SK-N-SH treated with all-trans-retinoic acid at 6 μM for 48 hours (cell line): Measurements from ENCODE around the gene SPRED3.

ENCODE experiments used
- ATAC-seq: fragments of 200-7000 bp; cut with Tn5 transposase; 3 replicates; pipeline ENCODE4 v1.9.1; 2020; ENCODE audit warnings: mild to moderate bottlenecking, moderate library complexity
- ARNTL ChIP-seq: fragments of 450-650 bp; formaldehyde crosslinking; IDR thresholded peaks from 2 replicates; pipeline ENCODE4 v1.5.0; 2020; ENCODE audit warnings: low read depth, mild to moderate bottlenecking, moderate library complexity, borderline replicate concordance
- BACH2 ChIP-seq: fragments of 250-450 bp; sonication (Bioruptor Pico); IDR thresholded peaks from 2 replicates; pipeline ENCODE4 v1.9.0; 2021; ENCODE audit warnings: mild to moderate bottlenecking, borderline replicate concordance
- CREB5 ChIP-seq: fragments of 250-450 bp; sonication (Bioruptor Pico); IDR thresholded peaks from 2 replicates; pipeline ENCODE4 v1.5.1; 2020; ENCODE audit warnings: low read depth, mild to moderate bottlenecking, moderate library complexity
- CSDC2 ChIP-seq: fragments of 250-450 bp; sonication (Bioruptor Pico); IDR thresholded peaks from 2 replicates; pipeline ENCODE4 v1.5.0; 2020; ENCODE audit warnings: mild to moderate bottlenecking, moderate library complexity
- ESRRG ChIP-seq: fragments of 250-450 bp; sonication (Bioruptor Pico); IDR thresholded peaks from 2 replicates; pipeline ENCODE4 v1.6.1; 2021; ENCODE audit warnings: mild to moderate bottlenecking
- ISL1 ChIP-seq: fragments of 250-450 bp; sonication (Bioruptor Pico); IDR thresholded peaks from 2 replicates; pipeline ENCODE4 v2.1.2; 2022; ENCODE audit warnings: mild to moderate bottlenecking, moderate library complexity
- OSR1 ChIP-seq: fragments of 250-450 bp; sonication (Bioruptor Pico); IDR thresholded peaks from 2 replicates; pipeline ENCODE4 v1.8.0; 2022; ENCODE audit warnings: moderate library complexity, mild to moderate bottlenecking, inconsistent platforms
- PATZ1 ChIP-seq: fragments of 250-450 bp; sonication (Bioruptor Pico); IDR thresholded peaks from 2 replicates; pipeline ENCODE4 v1.8.0; 2020; ENCODE audit warnings: mild to moderate bottlenecking, moderate library complexity, borderline replicate concordance
- POU6F1 ChIP-seq: fragments of 250-450 bp; sonication (Bioruptor Pico); IDR thresholded peaks from 2 replicates; pipeline ENCODE4 v1.8.0; 2021; ENCODE audit warnings: low read depth, mild to moderate bottlenecking, moderate library complexity, borderline replicate concordance
- PPARA ChIP-seq: fragments of 250-450 bp; sonication (Bioruptor Pico); IDR thresholded peaks from 2 replicates; pipeline ENCODE4 v1.5.0; 2020; ENCODE audit warnings: mild to moderate bottlenecking, borderline replicate concordance
- RARB ChIP-seq: fragments of 250-450 bp; sonication (Bioruptor Pico); IDR thresholded peaks from 2 replicates; pipeline ENCODE4 v1.8.0; 2021; ENCODE audit warnings: mild to moderate bottlenecking, moderate library complexity
- SNAI2 ChIP-seq: fragments of 250-450 bp; sonication (Bioruptor Pico); IDR thresholded peaks from 2 replicates; pipeline ENCODE4 v1.5.0; 2020; ENCODE audit warnings: mild to moderate bottlenecking, moderate library complexity
- TCF4 ChIP-seq: fragments of 250-450 bp; sonication (Bioruptor Pico); IDR thresholded peaks from 2 replicates; pipeline ENCODE4 v1.8.0; 2021; ENCODE audit warnings: mild to moderate bottlenecking, moderate library complexity, borderline replicate concordance
- TOX ChIP-seq: fragments of 250-450 bp; sonication (Bioruptor Pico); IDR thresholded peaks from 2 replicates; pipeline ENCODE4 v1.8.0; 2021; ENCODE audit warnings: mild to moderate bottlenecking, moderate library complexity, borderline replicate concordance
- TSHZ2 ChIP-seq: fragments of 250-450 bp; sonication (Bioruptor Pico); IDR thresholded peaks from 2 replicates; pipeline ENCODE4 v1.5.0; 2020; ENCODE audit warnings: mild to moderate bottlenecking, moderate library complexity
- ZC3H10 ChIP-seq: fragments of 250-450 bp; sonication (Bioruptor Pico); IDR thresholded peaks from 2 replicates; pipeline ENCODE4 v1.5.1; 2021; ENCODE audit warnings: mild to moderate bottlenecking, moderate library complexity
- ZFP30 ChIP-seq: fragments of 450-650 bp; formaldehyde crosslinking; IDR thresholded peaks from 2 replicates; pipeline ENCODE4 v1.5.0; 2022; ENCODE audit warnings: mild to moderate bottlenecking, moderate library complexity
- ZNF565 ChIP-seq: fragments of 450-650 bp; formaldehyde crosslinking; conservative IDR thresholded peaks from 2 replicates; pipeline ENCODE4 v1.5.0; 2020; ENCODE audit warnings: low read depth, mild to moderate bottlenecking, moderate library complexity
- ZNF70 ChIP-seq: fragments of 450-650 bp; formaldehyde crosslinking; IDR thresholded peaks from 2 replicates; pipeline ENCODE4 v1.5.0; 2020; ENCODE audit warnings: mild to moderate bottlenecking, moderate library complexity
- ZNF8 ChIP-seq: fragments of 450-650 bp; formaldehyde crosslinking; IDR thresholded peaks from 2 replicates; pipeline ENCODE4 v1.5.0; 2020; ENCODE audit warnings: mild to moderate bottlenecking, moderate library complexity
- TF ChIP-seq, protein P1 (sequence below): fragments of 250-450 bp; sonication (Bioruptor Pico); IDR thresholded peaks from 2 replicates; pipeline ENCODE4 v1.5.1; 2021; ENCODE audit warnings: mild to moderate bottlenecking, moderate library complexity

Gene SPRED3

GRCh38 chr19:38444026-38444425, 55.5 kb downstream of the SPRED3 start (continued):
- TF ChIP-seq TSHZ2: no peak
- TF ChIP-seq RARB (CRISPR knock-in tag): no peak
- TF ChIP-seq BACH2 (CRISPR knock-in tag): no peak

- TF ChIP-seq PATZ1 (CRISPR knock-in tag) (no peak), TSHZ2 (no peak), ISL1 (no peak), ESRRG (no peak), ZNF565 (CRISPR knock-in tag) (no peak), ZC3H10 (CRISPR knock-in tag) (no peak), PPARA (no peak), ZNF8 (CRISPR knock-in tag) (no peak), CSDC2 (no peak), ZFP30 (CRISPR knock-in tag) (no peak), TCF4 (CRISPR knock-in tag) (no peak), POU6F1 (CRISPR knock-in tag) (no peak), BACH2 (CRISPR knock-in tag) (no peak), TOX (no peak), CREB5 (CRISPR knock-in tag) (no peak), ARNTL (CRISPR knock-in tag) (no peak), OSR1 (no peak)
- TF ChIP-seq, protein P1, sequence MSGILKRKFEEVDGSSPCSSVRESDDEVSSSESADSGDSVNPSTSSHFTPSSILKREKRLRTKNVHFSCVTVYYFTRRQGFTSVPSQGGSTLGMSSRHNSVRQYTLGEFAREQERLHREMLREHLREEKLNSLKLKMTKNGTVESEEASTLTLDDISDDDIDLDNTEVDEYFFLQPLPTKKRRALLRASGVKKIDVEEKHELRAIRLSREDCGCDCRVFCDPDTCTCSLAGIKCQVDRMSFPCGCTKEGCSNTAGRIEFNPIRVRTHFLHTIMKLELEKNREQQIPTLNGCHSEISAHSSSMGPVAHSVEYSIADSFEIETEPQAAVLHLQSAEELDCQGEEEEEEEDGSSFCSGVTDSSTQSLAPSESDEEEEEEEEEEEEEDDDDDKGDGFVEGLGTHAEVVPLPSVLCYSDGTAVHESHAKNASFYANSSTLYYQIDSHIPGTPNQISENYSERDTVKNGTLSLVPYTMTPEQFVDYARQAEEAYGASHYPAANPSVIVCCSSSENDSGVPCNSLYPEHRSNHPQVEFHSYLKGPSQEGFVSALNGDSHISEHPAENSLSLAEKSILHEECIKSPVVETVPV (CRISPR knock-in tag): no peak
Observed at GRCh38 chr19:38445362-38445761, 56.9 kb downstream of the SPRED3 start.

GRCh38 chr19:38448225-38448624, 59.7 kb downstream of the SPRED3 start:
- ATAC-seq: no peak
- TF ChIP-seq ZNF70: no peak
- TF ChIP-seq SNAI2 (CRISPR knock-in tag): no peak
- TF ChIP-seq POU6F1 (CRISPR knock-in tag): no peak
- no peak for TF ChIP-seq TOX

More at GRCh38 chr19:38445362-38445761, 56.9 kb downstream of the SPRED3 start:
- ATAC-seq: no peak
